AG04449 (cell line): ENCODE data around the gene NT5E.

Experiments used
- CTCF ChIA-PET: fragments of 350-600 bp; formaldehyde crosslinking; extraction: SDS; loops from one replicate; lab custom pipeline; 2021; ENCODE audit warnings: antibody characterized with exemption; lab: Yijun Ruan, JAX
- POLR2A ChIA-PET: fragments of 400-600, 350-600 bp; formaldehyde crosslinking; extraction: SDS; loops from one replicate; lab custom pipeline; 2020; ENCODE audit warnings: antibody characterized with exemption, inconsistent platforms; lab: Yijun Ruan, JAX
- DNase-seq: peaks from one replicate; pipeline ENCODE4 v3.0.0-alpha.2; 2010; ENCODE audit warnings: low read depth, low spot score
- H3K4me3 ChIP-seq: 2 replicates; pipeline ENCODE4 v1.5.1; 2011; ENCODE audit warnings: low read depth, mild to moderate bottlenecking, control low read depth, low read length
- CTCF ChIP-seq: IDR thresholded peaks from one replicate; pipeline ENCODE4 v1.5.1; 2011; ENCODE audit warnings: mild to moderate bottlenecking, moderate library complexity, low read length, control low read depth, inconsistent platforms; ENCODE audit not compliant: insufficient read depth; ENCODE audit errors: missing control alignments

NT5E gene

DNA sequence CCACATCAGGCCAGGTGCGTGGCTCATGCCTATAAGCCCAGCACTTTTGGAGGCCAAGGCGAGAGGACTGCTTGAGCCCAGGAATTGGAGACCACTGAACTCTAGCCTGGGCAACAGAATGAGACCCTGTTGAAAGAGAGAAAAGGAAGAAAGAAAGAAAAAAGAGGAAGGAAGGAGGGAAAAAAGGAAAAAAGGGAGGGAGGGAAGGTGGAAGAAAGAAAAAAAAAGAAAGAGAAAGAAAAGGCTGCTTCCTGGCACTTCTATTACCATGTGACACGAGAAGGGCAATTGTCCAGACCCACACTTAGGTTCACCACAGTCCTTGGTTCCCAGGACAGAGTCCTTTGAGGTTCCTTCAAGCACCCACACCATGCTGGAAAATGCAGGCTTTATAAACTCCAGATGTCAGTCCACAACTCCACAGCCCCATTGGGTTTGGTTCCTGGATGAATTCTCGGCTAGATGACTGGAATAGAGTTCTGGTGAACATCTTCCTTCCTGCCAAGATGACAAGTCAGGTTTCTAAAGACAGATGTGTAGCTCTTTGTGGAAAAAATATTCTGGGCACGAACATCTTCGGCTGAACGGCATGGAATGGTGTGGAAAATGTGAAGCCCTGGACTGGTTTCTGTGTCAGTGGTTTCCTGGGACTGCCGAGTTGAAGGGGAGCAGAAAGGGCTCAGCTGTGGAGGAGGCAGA, 32.5 kb downstream of the NT5E start:
- ChIA-PET POLR2A (interaction anchor here (0.9 to 2.7 kb wide), 8 partner anchors 13 to 128 kb away, joined by 3 to 12 read pairs (median 6); partner anchors contain the start of gene NT5E), CTCF (interaction anchor here (0.6 to 14.7 kb wide), 48 partner anchors 8 to 196 kb away, joined by 3 to 366 read pairs (median 5); partner anchors contain the start of gene NT5E)
- no peak overlapping the region for H3K4me3 ChIP-seq
- no peak for TF ChIP-seq CTCF
- no peak for DNase-seq

GRCh38 chr6:85482905-85483700, 33.2 kb downstream of the NT5E start:
- ChIA-PET CTCF (interaction anchor here (0.7 to 14.7 kb wide), 50 partner anchors 9 to 195 kb away, joined by 3 to 366 read pairs (median 4); partner anchors contain the start of gene NT5E), POLR2A (interaction anchor here (0.9 to 2.7 kb wide), 9 partner anchors 14 to 194 kb away, joined by 3 to 12 read pairs (median 4); partner anchors contain the start of gene NT5E)
- TF ChIP-seq CTCF, result peak; percentile 96
- DNase-seq, result peak; percentile 37
- H3K4me3 ChIP-seq, result no peak overlapping the region

- ChIA-PET POLR2A (interaction anchor here (1.1 to 2.7 kb wide), 2 partner anchors 34 to 194 kb away, joined by 3 to 12 read pairs; partner anchors contain the start of gene NT5E), CTCF (interaction anchor here (0.8 to 14.7 kb wide), 23 partner anchors 9 to 160 kb away, joined by 3 to 366 read pairs (median 18); partner anchors contain the start of gene NT5E)
Measured at GRCh38 chr6:85483846-85484245, 34.0 kb downstream of the NT5E start.

DNA sequence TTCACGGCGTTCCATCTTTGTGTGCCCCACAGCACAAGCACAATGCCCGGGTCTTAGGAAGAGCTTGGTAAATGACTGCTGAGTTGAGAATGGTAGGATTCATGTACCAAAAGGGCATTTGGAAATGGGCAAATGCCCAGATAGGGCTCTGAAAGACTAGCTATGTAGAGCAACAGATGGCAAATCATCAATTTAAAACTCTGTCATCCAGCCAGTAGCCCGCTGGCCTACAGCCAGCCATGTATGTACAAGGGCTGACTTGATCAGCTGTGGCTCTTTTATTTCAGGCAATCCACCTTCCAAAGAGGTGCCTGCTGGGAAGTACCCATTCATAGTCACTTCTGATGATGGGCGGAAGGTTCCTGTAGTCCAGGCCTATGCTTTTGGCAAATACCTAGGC, 35.1 kb downstream of the NT5E start:
- CTCF ChIA-PET, result interaction anchor here (1.1 to 14.7 kb wide), 10 partner anchors 9 to 161 kb away, joined by 3 to 366 read pairs (median 36); partner anchors contain the start of gene NT5E
- no peak for TF ChIP-seq CTCF
- POLR2A ChIA-PET, result no interaction called here
- no peak overlapping the region for H3K4me3 ChIP-seq
- DNase-seq, result no peak

More at GRCh38 chr6:85483846-85484245, 34.0 kb downstream of the NT5E start:
- TF ChIP-seq CTCF, result no peak
- no peak overlapping the region for H3K4me3 ChIP-seq
- DNase-seq, result no peak

DNA sequence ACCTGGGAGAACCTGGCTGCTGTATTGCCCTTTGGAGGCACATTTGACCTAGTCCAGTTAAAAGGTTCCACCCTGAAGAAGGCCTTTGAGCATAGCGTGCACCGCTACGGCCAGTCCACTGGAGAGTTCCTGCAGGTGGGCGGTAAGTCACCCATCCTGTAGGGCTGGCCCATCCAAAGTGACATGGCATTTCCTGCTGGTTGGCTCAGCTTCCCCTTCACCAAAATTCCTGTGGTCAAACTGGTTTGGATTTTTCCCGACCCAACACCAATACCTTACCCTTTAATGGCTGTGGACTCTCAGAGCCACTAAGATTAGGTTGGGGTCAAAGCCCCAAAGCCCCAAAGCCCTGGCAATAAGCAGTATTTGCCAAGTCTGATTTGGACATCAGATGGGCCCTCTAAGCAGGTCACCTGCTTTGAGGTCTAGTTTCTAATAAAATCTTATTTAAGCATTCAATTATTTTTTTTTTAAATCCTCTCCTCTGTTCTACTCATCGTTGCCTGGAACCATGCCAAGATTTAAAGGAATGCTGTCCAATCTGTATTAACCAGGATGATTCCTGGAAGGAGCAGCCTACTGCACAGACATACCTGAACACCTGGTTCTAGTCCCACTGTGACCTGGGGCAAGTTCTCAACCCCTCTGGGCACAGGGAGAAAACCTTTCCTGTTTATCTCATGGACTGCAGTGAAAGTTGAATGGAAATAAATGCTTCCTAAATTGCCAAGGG, 40.8 kb downstream of the NT5E start:
- TF ChIP-seq CTCF, result no peak
- CTCF ChIA-PET, result interaction anchor here (0.7 to 9.9 kb wide), 4 partner anchors 9 to 135 kb away, joined by 3 to 146 read pairs (median 5); no protein-coding TSS in a partner anchor
- no peak for DNase-seq
- no peak overlapping the region for H3K4me3 ChIP-seq
- POLR2A ChIA-PET, result no interaction called here
